HG02970 (cell line): ENCODE results near the gene RBM4.
A peak's percentile ranks its signal among the peaks of the same experiment; 100 is the strongest.

ENCODE experiments used
- ATAC-seq: cut with Tn5 transposase; IDR thresholded peaks from one replicate; pipeline ENCODE4 v1.9.1; 2021; ENCODE audit warnings: mild to moderate bottlenecking, moderate library complexity, moderate number of reproducible peaks; ENCODE audit not compliant: unreplicated experiment, low FRiP score

Gene RBM4

DNA sequence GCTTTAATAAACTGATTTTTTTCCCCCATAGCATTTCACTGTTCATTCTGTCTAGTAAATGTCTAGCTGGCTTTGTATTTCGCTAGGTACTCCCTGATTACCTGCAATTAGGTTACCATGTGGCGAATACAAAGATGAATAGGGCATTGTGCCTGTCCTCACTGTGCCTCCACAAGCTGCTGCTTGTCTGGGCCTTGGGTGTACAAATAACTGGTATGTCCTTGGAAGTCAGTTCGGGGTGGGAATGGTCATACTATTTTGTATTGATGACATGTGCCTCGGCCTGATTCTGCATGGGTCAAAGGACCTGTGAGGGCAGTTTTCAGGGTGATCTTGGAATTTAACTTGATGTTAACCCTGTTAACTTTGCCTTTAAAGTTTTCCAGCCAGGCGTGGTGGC is 11.4 kb downstream of the RBM4 start:
- no peak for ATAC-seq

DNA sequence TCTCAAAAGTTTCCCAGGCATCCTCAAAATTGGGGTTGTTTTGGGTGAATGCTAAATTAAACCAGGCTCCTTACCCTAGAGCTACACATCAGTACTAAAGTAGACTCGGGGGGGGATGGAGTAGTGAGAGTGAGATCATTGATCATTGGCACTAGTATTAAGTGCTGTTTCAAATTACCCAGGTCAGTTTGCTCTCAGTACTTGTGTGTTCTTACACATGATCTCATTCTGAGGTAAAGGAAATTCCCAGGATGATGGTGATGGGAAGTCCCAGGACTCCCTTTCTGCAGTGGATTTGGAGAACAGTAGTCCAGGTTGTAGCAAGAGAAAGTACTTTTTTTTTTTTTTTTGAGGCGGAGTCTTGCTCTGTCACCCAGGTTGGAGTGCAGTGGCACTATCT is 12.5 kb downstream of the RBM4 start:
- no peak for ATAC-seq

DNA sequence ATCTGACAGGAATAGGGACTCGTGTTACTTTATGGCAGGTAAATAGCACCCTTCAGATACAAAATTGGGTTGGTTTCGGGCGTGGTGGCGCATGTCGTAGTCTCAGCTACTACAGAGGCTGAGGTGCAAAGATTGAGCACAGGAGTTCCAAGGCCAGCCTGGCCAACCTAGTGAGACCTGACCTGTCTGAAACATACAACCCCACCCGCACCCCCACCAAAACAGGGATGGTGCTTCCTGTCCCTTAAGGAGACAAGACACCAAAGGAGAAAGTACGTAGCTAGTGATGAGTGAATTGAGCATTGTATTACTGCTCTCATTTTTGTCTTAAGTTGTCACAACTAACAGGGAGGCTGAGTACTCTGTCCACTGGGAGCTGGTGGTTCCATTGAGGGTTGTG is 14.1 kb downstream of the RBM4 start:
- ATAC-seq, result no peak

DNA sequence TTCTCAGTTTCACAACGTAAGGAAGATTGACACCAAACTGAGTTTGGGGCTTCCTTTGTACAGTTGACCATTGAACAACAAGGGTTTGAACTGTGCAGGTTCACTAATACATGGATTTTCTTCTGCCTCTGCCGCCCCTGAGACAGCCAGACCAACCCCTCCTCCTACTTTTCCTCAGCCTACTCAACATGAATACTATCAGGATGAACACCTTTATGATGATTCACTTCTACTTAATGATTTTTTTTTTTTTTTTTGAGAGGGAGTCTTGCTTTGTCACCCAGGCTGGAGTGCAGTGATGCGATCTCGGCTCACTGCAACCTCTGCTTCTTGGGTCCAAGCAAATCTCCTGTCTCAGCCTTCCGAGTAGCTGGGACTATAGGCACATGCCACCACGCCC is 14.6 kb downstream of the RBM4 start:
- ATAC-seq, result no peak

DNA sequence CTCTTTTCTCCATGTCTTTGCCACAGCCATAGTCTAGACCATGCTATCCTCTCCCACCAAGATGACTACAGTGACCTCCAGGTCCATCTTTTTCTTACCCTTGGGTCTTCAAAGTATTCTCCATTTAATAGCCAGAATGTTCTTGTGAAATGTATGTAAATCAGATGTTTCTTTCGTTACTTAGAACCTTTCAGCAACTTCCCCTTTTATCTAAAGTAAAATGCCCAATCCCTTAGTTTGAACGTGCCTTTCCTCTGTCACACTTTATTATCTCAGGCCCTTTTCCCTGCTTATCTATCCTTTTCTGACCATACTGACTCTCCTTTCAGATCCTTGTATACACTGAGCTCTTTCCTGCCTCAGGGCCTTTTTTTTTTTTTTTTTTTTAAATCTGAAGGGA is 21.3 kb downstream of the RBM4 start:
- ATAC-seq, result no peak

DNA sequence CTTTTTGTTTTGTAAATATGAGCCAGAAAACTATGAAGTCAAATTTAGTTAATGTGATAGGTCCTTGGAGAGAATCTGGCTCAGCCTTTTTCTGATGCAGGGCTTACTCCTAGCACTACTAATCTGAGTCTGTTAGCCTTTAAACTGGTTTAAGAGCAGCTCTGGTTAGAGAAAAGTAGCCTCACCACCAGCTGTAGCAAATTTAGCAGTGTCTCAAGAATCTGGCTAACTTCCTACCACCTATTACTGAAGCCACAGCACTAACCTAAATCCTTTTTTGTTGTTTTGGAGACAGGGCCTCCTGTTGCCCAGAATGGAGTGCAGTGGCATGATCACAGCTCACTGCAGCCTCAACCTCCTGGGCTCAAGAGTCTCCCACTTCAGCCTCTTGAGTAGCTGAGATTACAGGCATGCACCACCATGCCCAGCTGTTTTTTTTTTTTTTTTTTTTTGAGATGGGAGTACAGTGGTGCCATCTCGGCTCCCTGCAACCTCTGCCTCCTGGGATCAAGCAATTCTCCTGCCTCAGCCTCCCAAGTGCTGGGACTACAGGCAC is 25.3 kb downstream of the RBM4 start:
- no peak for ATAC-seq

DNA sequence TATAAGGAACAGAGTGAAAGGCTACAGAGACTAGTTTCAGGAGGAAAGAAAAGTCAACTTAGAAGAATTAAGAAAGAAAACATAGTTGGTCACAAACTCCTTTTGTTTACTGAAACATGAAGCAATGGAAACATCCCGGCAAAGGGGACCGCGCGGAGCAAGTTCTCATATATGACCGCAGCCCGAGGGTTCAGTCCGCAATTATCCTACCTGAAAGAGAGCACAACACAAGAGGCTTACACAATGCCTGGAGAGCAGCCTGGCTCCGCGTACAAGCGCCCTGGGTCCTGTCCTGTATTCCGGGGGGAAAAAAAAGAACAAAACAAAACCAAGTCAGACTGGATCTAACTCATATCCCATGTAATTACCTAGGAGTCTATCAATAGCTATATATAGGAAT is 26.9 kb downstream of the RBM4 start:
- ATAC-seq, result no peak

DNA sequence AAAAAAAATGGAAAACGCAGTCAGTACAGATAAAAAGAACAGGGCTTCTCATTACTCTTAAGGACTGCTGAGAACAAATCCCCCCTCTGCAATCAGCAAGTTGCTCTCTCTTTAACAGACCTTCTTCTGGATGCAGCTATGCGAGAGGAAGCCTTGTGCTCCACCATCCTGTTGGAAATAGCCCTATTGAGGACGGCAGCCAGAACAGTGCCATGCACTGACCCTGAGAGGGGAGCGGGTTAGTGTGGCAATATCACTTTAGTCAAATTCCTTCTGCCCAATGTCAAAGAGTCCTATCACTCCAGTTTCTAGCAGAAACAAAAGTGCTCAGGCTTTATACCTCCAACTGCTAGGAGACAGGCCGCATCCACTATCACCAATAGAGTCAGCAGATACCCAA is 32.3 kb downstream of the RBM4 start:
- ATAC-seq, result no peak

DNA sequence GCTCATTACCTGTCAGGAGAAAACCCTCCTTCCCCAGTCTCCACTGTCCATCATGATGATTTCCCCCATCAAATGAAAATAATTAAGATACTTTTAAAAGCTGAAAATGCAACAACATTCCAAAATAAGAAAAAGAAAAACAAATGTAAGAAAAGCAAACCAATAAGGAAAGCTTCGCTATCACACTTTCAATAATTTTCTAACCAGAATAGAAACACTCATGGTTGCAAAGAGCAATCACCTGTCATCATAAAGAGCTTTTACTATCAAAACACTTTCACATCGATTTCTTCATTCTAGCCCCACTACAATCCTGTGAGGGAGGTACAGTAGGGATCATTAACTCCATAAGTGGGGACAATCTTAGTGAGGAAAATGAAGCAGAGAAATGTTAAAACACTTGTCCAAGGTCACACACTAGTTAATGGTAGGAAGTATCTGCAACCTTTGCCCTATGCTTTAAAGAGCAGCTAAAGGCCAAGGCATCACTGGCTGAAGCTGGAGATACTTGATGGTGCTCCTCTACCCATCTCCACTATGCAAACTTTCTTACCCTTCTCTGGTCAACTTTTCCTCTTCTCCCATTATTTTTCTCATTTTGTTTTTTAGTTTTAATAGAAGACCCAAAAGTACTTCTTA is 36.6 kb downstream of the RBM4 start:
- no peak for ATAC-seq

DNA sequence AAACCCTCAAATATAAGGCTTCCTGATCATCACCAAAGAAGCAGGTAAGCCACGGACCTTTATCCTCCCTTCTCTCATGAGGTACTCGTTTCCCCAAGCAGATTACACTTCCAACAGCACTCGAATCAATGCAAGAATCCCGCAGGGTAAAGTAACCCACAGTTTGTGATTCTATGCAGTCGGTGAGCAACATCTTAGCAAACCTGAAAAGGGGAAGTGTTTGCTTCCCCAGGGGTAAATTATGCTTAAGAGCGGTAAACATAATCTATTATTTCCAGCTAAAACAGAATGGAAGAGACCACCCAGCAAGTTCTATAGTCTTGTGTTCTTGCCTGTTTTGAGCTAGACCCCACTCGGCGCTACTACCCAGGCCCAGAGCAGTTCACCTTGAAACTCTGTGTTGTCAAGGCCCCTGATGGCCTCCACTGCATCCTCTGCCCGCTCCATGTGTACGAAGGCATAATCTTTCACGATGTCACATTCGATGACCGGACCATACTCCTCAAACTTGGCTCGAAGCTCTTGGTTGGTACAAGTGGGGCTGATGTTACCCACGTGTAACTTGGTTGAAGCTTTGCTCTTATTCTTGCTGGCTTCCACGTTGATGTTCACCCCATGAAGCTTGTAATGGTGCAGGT is 37.9 kb downstream of the RBM4 start:
- ATAC-seq, result no peak

DNA sequence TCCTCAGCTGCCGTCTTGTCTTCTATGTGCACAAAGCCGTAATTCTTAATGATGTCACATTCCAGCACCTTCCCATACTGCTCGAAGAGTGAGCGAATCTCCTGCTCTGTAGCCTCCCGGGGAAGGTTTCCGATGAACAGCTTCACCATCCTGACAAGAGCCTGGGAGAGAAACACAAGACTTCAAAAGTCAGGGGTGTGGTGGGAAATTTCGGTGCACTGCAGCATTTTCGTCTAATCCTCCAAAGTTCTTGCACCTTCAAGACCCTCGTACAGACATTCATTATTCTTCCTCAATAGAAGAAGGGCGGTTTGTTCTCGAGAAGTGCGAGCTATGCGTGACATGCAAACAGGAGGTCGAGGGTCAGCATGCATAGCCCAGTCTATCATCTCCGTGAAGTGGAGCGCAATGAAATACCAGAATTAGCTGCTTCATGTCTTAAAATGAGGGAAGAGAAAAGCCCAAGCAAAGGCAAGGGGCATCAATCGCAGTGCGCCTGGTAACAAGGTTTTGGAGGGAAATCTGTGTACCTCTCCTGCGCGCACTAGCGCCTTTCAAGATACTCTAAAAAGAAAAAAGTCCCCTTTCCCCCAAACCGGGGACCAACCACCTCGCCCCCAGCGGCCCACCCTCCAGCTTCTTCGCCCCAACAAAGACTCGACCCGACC is 38.6 kb downstream of the RBM4 start:
- ATAC-seq, result no peak

DNA sequence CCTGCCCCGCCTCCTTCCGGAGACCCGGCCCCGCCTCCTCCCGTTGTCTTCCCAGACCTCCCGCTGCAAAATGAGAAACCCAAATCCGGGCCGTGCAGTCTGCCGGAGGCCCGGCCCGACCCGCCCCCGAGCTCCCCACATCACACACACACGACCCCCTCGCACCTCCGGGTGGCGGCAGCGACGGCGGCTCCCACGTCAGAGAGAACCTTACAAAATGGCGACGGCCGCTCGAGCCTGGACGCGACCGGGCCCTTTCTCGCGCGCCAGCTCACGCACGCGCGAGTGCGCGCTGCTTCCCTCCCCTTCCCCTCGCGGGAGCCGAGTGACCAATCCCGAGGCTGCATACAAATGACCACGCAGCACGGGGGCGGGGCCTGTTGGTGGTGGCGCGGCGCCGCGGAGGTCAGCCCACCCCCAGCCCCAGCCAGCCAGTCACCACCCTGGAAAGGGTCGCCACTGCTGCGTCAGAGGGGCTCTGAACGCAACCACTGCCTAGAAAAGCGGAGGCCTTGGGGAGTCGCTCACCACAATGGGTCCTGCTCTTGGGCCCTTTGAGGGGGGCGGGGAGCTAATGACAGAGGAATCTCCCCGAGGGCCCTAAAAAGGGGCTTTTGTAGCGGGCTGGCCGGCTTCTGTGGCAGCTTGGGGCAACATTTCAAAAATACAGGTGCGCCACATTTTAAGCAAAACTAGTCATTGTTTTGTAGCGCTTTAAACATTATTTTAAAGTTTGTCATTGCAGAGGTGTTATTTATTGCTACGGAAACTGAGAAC is 39.3 kb downstream of the RBM4 start, which contains the start of gene RBM4B:
Gene RBM4B (minus strand): TSS at position 289 of the 777 bp plus-strand sequence. CDS start 808 bp downstream, outside the sequence.
- peak; percentile 77 for ATAC-seq

DNA sequence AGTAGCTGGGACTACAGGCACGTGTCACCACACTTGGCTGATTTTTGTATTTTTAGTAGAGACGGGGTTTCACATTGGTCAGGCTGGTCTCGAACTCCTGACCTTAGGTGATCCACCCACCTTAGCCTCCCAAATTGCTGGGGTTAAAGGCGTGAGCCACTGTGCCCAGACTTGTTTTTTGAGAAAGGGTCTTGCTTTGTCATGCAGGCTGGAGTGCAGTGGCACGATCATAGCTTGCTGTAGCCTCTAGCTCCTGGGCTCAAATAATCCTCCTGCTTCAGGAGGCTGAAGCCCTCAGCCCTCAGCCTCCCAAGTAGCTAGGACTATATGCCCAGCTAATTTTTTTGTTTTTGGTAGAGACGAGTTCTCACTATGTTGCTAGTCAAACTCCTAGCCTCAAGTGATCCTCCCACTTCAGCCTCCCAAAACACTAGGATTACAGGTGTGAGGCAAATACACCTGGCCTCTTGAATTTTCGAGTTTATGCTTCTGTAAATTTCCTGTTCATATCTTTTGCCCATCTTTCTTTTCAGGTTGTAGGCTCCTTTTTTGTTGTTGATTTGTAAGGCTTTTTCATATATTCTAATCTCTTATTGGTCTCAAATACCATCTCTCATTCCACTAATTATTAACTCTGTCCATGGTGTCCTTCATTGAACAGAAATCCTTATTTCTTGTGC is 42.6 kb downstream of the RBM4 start:
- ATAC-seq, result no peak

DNA sequence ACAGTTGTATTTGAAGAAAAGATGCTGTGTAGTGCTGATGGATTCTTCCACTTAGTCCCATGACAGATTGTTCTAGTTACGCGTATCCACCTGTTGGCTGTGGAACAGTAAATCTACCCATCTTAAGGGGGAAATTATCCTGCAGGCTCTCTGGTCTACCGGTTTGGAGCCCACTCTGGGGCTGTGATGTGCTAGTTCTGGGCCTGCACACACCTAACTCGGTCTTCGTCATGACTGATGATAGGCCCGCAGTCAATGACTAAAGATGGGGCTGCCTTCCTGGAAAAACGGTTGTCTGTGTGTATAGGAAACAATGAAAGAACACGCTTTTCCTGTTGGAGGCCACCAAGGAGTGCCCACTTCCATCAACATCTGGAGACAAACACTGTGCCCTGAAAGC is 45.4 kb downstream of the RBM4 start:
- no peak for ATAC-seq

DNA sequence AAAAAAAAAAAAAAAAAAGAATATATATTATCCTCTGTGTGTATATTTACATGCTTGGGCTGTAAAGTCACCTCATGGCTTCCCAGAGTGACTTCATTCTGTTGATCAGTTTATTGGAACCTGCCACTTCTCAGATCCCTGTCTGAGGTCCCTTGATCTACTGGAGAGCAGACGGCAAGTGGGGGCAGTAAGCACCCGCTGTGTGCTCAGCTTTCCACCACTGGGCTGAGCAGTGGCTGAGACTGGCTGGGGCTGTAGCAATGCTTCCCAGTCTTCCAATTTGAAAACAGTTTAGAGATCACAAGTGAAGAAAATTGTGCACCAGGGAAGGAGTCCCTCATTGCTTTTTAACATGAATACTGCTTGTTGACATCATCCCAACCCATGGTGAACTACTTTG is 46.1 kb downstream of the RBM4 start:
- no peak for ATAC-seq

DNA sequence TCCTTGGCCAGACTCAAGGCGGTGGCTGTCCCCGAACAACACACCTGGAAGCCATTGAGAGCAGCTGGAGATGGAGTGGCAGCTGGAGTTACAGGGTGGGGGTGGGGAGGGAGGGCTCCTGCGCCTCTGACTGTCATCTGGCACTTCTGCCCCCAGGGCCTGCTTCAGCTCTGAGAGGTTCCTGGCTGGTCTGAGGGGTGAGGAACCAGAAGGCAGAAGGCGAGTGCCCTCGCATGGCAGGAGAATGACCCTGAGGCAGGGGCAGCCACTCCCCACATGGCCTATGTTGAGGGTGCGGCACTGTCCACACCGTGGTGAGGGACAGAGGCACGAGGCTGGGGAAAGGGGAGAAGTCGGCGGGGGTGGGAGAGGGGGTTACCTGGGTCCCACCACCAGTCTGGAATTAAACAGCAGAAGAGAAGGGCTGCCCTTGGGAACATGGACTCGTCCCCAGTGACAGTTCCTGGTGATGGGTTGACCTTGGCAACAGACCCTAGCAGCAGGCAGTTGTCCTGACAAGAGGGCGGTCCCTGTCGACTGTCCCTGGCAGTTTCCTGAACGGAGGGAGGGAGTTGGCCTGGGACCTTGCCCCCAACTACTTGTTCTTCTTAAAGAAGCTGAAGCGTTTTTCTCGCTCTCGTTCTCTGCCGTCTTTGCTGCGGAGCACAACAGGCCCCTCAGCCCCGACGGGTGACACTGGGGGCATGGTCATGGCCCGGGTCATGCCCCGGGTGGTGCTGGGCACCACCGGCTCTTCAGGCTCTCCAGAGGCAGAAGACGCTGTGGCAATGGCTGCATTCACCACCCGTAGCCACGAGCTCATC is 47.0 kb downstream of the RBM4 start:
- no peak for ATAC-seq

DNA sequence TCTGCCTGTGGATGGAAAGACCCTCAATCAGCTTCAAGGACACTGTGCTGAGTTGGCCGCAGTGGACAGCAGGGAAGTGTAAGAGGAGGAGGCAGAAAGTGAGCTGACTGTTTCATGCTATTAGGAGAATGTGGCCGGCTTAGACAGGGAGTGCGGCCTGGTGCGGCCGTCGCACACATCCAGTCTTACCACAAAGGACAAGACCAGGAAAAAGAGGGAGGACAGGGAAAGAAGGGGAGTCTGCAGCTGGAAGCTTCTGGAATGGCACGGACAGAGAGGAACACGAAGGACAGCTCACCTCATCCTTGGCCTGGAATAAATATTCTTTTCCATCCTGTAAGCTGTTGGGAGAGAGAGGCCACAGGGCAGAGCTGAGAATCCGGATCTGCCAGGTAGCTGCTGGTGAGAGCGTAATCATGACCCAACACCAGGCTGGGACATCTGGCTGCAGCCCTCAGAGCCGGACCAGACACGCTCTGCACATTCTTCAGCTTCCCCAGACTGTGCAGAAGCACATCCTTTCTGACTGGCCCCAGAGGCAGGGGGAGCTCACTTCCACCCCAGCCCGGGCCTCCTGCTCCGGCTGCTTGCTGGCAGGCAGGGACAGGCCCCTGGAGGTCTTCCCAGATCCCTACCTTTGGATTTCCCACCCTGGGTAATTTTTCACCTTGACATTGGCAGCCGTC is 47.7 kb downstream of the RBM4 start:
- ATAC-seq, result no peak

DNA sequence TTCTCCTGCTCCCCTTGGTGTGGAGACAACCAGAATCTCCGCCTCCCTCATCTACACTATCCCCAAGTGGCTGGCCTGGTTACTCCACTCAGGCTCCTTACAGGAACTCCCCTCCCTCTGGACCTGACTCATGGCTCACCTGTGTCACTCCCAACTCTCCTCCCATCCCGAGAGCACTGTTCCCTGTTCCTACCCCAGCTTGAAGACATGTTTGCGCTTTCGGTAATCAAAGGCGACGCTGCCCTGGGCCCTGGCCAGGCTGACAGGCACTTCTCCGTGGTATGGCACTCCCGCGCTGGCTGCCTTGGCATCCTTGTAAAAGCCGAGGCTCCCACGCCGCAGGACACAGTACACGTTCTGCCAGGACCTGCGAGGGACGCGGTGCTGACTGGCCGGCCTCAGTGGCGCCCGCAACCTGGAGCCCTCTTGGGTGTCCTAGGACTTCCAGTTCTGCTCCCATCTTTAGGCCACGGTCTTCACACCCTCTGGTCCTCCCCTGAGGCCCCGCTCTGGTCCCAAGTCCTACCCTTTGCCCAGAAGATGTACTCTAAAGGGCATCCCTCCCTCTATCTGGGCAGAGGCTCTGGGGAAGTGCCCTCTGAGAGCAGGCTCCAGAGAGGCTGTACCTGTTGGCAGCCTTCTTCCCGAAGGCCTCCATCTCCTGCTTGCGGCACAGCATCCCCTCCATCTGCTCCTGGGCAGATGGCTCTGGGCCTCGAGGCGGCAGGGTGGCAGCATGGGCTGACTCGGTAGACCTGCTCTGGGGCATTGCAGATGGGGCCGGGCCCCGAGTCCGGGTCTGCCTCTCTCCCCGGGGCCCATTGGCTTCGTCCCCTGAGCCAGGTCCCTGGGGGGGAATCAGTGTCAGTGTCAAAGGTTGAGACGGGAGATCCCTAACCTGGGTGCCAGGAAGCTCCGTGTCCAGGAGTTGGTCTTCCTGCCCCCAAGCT is 48.6 kb downstream of the RBM4 start:
- ATAC-seq, result no peak
